H9 (cell line): ENCODE measurements around the gene CAMTA1. TPM values are rescaled to one million over a fixed set of nuclear protein-coding genes. Genes with fewer than 3 reads are reported as not detected.

Source experiments
- DNase-seq: peaks from one replicate; pipeline ENCODE4 v3.0.0-alpha.2; 2017
- H2AFZ ChIP-seq: one replicate; pipeline ENCODE4 v1.6.1; 2013; ENCODE audit warnings: mild to moderate bottlenecking, low read length, control low read depth, moderate library complexity
- H2AK5ac ChIP-seq: 2 replicates; pipeline ENCODE4 v1.6.1; 2013; ENCODE audit warnings: low read length, control low read depth, mixed read lengths; ENCODE audit not compliant: insufficient read length
- H2BK120ac ChIP-seq: one replicate; pipeline ENCODE4 v1.6.1; 2013; ENCODE audit warnings: low read depth, mild to moderate bottlenecking, low read length, control low read depth, inconsistent platforms; ENCODE audit not compliant: poor library complexity, severe bottlenecking
- H2BK12ac ChIP-seq: 2 replicates; pipeline ENCODE4 v1.6.1; 2013; ENCODE audit warnings: low read length, control low read depth, mixed read lengths, low read depth; ENCODE audit not compliant: insufficient read length
- H2BK15ac ChIP-seq: 2 replicates; pipeline ENCODE4 v1.6.1; 2013; ENCODE audit warnings: low read depth, low read length, control low read depth
- H2BK20ac ChIP-seq: one replicate; pipeline ENCODE4 v1.6.1; 2013; ENCODE audit warnings: low read depth, mild to moderate bottlenecking, low read length, control low read depth, inconsistent platforms; ENCODE audit not compliant: poor library complexity, severe bottlenecking
- H2BK5ac ChIP-seq: 2 replicates; pipeline ENCODE4 v1.6.1; 2013; ENCODE audit warnings: low read length, control low read depth, mixed read lengths; ENCODE audit not compliant: insufficient read length
- H3K14ac ChIP-seq: 2 replicates; pipeline ENCODE4 v1.6.1; 2013; ENCODE audit warnings: low read length, control low read depth; ENCODE audit not compliant: insufficient read depth
- H3K18ac ChIP-seq: 2 replicates; pipeline ENCODE4 v1.6.1; 2013; ENCODE audit warnings: low read depth, mild to moderate bottlenecking, mixed read lengths, low read length, control low read depth; ENCODE audit not compliant: insufficient read length
- H3K23ac ChIP-seq: 2 replicates; pipeline ENCODE4 v1.6.1; 2013; ENCODE audit warnings: low read length, control low read depth, mixed read lengths, low read depth; ENCODE audit not compliant: insufficient read length
- H3K23me2 ChIP-seq: 2 replicates; pipeline ENCODE4 v1.6.1; 2013; ENCODE audit warnings: low read depth, mild to moderate bottlenecking, mixed read lengths, low read length, control low read depth; ENCODE audit not compliant: insufficient read length, poor library complexity, severe bottlenecking
- H3K27ac ChIP-seq: 2 replicates; pipeline ENCODE4 v1.5.1; 2013; ENCODE audit warnings: low read length, control low read depth, mixed read lengths, low read depth; ENCODE audit not compliant: insufficient read length
- H3K27me3 ChIP-seq: 2 replicates; pipeline ENCODE4 v1.6.1; 2013; ENCODE audit warnings: low read length, control low read depth, inconsistent platforms; ENCODE audit not compliant: insufficient read depth
- H3K4ac ChIP-seq: 2 replicates; pipeline ENCODE4 v1.6.1; 2013; ENCODE audit warnings: low read depth, mild to moderate bottlenecking, control low read depth, inconsistent platforms, low read length, moderate library complexity
- H3K4me1 ChIP-seq: 2 replicates; pipeline ENCODE4 v1.6.1; 2013; ENCODE audit warnings: low read length, control low read depth, inconsistent platforms; ENCODE audit not compliant: insufficient read depth
- H3K4me2 ChIP-seq: 2 replicates; pipeline ENCODE4 v1.6.1; 2013; ENCODE audit warnings: low read length, control low read depth, mixed read lengths; ENCODE audit not compliant: insufficient read length, insufficient read depth
- H3K56ac ChIP-seq: 2 replicates; pipeline ENCODE4 v1.6.1; 2013; ENCODE audit warnings: low read depth, mild to moderate bottlenecking, mixed read lengths, low read length, control low read depth; ENCODE audit not compliant: insufficient read length
- H3K79me1 ChIP-seq: 2 replicates; pipeline ENCODE4 v1.6.1; 2013; ENCODE audit warnings: low read depth, mild to moderate bottlenecking, moderate library complexity, low read length, control low read depth, inconsistent platforms; ENCODE audit not compliant: insufficient read depth, poor library complexity, severe bottlenecking
- H3K79me2 ChIP-seq: 2 replicates; pipeline ENCODE4 v1.6.1; 2013; ENCODE audit warnings: low read length, control low read depth, inconsistent platforms; ENCODE audit not compliant: insufficient read depth
- H3K9ac ChIP-seq: 2 replicates; pipeline ENCODE4 v1.6.1; 2013; ENCODE audit warnings: low read length, control low read depth, mixed read lengths; ENCODE audit not compliant: insufficient read length; ENCODE audit errors: extremely low read depth
- H3K9me3 ChIP-seq: one replicate; pipeline ENCODE4 v1.6.1; 2013; ENCODE audit warnings: low read depth, low read length, inconsistent platforms; ENCODE audit not compliant: control insufficient read depth
- H3T11ph ChIP-seq: one replicate; pipeline ENCODE4 v1.6.1; 2013; ENCODE audit warnings: mild to moderate bottlenecking, low read length, control low read depth, inconsistent platforms
- H4K20me1 ChIP-seq: one replicate; pipeline ENCODE4 v1.6.1; 2013; ENCODE audit not compliant: control insufficient read depth, insufficient read length, insufficient read depth
- H4K5ac ChIP-seq: 2 replicates; pipeline ENCODE4 v1.6.1; 2013; ENCODE audit warnings: low read depth, mild to moderate bottlenecking, mixed read lengths, low read length, control low read depth; ENCODE audit not compliant: insufficient read length
- H4K8ac ChIP-seq: replicated peaks from 2 replicates; pipeline ENCODE4 v1.6.1; 2013; ENCODE audit warnings: low read length, control low read depth, mixed read lengths, low read depth; ENCODE audit not compliant: insufficient read length
- H4K91ac ChIP-seq: 2 replicates; pipeline ENCODE4 v1.6.1; 2013; ENCODE audit warnings: low read depth, mild to moderate bottlenecking, moderate library complexity, mixed read lengths, low read length, control low read depth; ENCODE audit not compliant: insufficient read length
- H3K27ac Mint-ChIP-seq, 3 experiments: 2 replicates in 2 of 3; 3 replicates in 1 of 3; pipeline ENCODE4 v1.8.0; 2020 to 2021; ENCODE audit warnings: mixed read lengths in 3 of 3, mild to moderate bottlenecking in 1 of 3, moderate library complexity in 1 of 3
- H3K27me3 Mint-ChIP-seq: 2 replicates; pipeline ENCODE4 v1.8.0; 2021; ENCODE audit warnings: low read depth, mild to moderate bottlenecking, moderate library complexity, mixed read lengths
- H3K36me3 Mint-ChIP-seq, 3 experiments: 2 replicates in 2 of 3; 3 replicates in 1 of 3; pipeline ENCODE4 v1.8.0; 2020 to 2021; ENCODE audit warnings: low read depth in 3 of 3, mixed read lengths in 3 of 3; ENCODE audit not compliant: insufficient read depth in 1 of 3
- H3K4me1 Mint-ChIP-seq, 2 experiments: 2 replicates each; pipeline ENCODE4 v1.8.0; 2020; ENCODE audit warnings: mixed read lengths in 2 of 2
- H3K4me3 Mint-ChIP-seq, 2 experiments: 2 replicates in 1 of 2; 3 replicates in 1 of 2; pipeline ENCODE4 v1.8.0; 2020 to 2021; ENCODE audit warnings: mild to moderate bottlenecking in 2 of 2, mixed read lengths in 2 of 2, moderate library complexity in 1 of 2
- H3K9me3 Mint-ChIP-seq, 2 experiments: 2 replicates in 1 of 2; 3 replicates in 1 of 2; pipeline ENCODE4 v1.8.0; 2020; ENCODE audit warnings: mild to moderate bottlenecking in 2 of 2, mixed read lengths in 2 of 2, moderate library complexity in 1 of 2
- WGBS: extraction: QIAGEN DNeasy Blood & Tissue Kit; methylation state at CpG from one replicate; pipeline ENCODE4 v1.1.7; 2013; ENCODE audit warnings: missing lambda C conversion rate, low lambda C conversion rate, mixed read lengths; ENCODE audit not compliant: insufficient read length; ENCODE audit errors: extremely low coverage; 5-methylcytosine and 5-hydroxymethylcytosine counted together
- total RNA-seq: library from RNA; stranded (reverse); gene quantifications from 2 replicates; pipeline ENCODE4 v1.2.1, GENCODE V29; 2021
- TF ChIP-seq, protein P1 (sequence below): fragments of 200-600 bp; sonication (generic); conservative IDR thresholded peaks from 3 replicates; pipeline ENCODE4 v1.8.0; 2021; ENCODE audit warnings: antibody characterized with exemption, mild to moderate bottlenecking

Gene CAMTA1
- total RNA-seq, 1 experiment from 2014 or later: 115 TPM

DNA sequence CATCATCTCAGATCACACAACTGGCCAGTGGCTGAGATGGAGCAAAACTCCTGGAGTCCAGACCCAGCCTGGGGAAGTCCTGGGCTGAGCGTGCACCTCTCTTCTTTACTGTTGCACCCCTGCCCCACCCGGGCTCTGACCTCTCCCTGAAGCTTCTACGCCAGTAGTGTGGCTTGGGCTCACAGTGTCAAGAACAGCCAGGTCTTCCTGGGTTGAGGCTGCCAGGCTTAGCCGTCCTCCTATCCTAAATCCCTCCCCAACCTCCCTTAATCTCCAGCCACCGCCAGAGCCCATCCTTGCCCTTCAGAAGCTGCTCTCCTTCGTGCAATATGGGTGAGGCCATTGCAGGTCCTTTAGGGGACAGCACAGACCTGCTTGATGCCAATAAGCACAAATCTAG is 586.7 kb downstream of the CAMTA1 start:
- Histone ChIP-seq H4K5ac (no peak overlapping the region), H3K9ac (no peak overlapping the region), H3K27me3 (no peaks in the 10 kb centered on the region), H3K23ac (no peak overlapping the region), H2BK20ac (no peak overlapping the region), H3T11ph (no peak overlapping the region), H3K14ac (no peak overlapping the region; the same call in 1 of the 2 replicates), H3K4ac (no peak overlapping the region), H2BK12ac (no peak overlapping the region), H3K18ac (no peak overlapping the region), H2BK15ac (no peak overlapping the region), H2AFZ (no peak overlapping the region), H3K79me1 (no peaks in the 10 kb centered on the region), H3K4me1 (no peaks in the 10 kb centered on the region), H4K91ac (no peak overlapping the region), H3K56ac (no peak overlapping the region), H4K20me1 (no peaks in the 10 kb centered on the region), H3K27ac (no peak overlapping the region), H2BK5ac (no peak overlapping the region), H3K9me3 (no peaks in the 10 kb centered on the region), H3K79me2 (no peaks in the 10 kb centered on the region), H3K23me2 (no peaks in the 10 kb centered on the region), H2BK120ac (no peak overlapping the region), H4K8ac (no peak overlapping the region), H3K4me2 (no peak overlapping the region), H2AK5ac (no peak overlapping the region)
- TF ChIP-seq, protein P1, sequence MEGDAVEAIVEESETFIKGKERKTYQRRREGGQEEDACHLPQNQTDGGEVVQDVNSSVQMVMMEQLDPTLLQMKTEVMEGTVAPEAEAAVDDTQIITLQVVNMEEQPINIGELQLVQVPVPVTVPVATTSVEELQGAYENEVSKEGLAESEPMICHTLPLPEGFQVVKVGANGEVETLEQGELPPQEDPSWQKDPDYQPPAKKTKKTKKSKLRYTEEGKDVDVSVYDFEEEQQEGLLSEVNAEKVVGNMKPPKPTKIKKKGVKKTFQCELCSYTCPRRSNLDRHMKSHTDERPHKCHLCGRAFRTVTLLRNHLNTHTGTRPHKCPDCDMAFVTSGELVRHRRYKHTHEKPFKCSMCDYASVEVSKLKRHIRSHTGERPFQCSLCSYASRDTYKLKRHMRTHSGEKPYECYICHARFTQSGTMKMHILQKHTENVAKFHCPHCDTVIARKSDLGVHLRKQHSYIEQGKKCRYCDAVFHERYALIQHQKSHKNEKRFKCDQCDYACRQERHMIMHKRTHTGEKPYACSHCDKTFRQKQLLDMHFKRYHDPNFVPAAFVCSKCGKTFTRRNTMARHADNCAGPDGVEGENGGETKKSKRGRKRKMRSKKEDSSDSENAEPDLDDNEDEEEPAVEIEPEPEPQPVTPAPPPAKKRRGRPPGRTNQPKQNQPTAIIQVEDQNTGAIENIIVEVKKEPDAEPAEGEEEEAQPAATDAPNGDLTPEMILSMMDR: no peak
- WGBS: no CpG with 5 or more reads among the region's 6 CpGs
- no peak for DNase-seq
- H3K4me1 Mint-ChIP-seq: peaks cover 15 to 24% of the 10 kb centered on the region in 2 experiments
- no peaks in the 10 kb centered on the region for H3K36me3 Mint-ChIP-seq
- H3K9me3 Mint-ChIP-seq: no peaks in the 10 kb centered on the region
- peaks cover 3% of the 10 kb centered on the region for H3K27me3 Mint-ChIP-seq
- H3K4me3 Mint-ChIP-seq: no peak overlapping the region
- no peak overlapping the region; a peak in 1 of 7 replicates for H3K27ac Mint-ChIP-seq
